ENCODE measurements around the gene PRKCE. TPM values are rescaled to one million over a fixed set of nuclear protein-coding genes. Genes with fewer than 3 reads are reported as not detected.

PRKCE gene
- total RNA-seq, 1 experiment from 2014 or later: 14.8 TPM

DNA sequence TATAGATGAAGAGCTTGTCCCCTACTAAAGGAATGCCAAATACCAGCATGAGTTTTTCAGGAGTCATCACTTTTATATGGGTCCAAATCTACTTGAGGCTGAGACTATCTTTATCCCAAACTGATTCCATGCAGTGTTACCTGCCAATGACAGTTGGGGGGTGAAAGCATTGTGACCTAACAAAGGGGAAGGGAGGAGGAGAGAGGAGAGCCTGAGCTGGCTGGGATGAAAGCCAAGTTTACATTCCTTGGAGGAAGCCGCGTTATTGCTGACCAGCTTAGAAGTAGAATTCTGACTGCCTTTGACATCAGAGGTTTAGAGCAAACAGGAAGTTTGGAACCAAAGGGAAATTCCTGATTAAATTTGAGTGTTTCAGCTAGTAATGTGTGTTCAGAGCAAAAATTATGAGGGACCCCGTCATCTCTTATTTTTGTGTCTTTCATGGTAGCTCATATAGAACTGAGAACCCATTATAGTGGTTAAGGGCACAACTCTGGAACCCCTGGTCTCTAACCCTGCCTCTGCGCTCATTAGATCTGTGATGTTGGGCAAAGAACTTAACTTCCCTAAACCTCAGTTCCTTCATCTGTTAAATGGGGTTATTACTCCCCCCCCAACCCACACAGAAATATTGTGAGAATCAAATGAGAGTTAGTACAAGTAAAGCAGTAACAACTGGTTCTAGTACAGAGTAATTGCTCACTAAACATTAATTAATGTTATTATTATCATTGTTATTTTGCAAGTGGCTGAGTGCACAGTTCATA, 446.4 kb downstream of the PRKCE start:
- Histone ChIP-seq H3K27me3 (ENCODE audit: insufficient read depth, low read length) (no peaks in the 10 kb centered on the region), H3K9me2 (ENCODE audit: insufficient read depth) (no peaks in the 10 kb centered on the region), H4K20me1 (ENCODE audit: insufficient read depth) (no peaks in the 10 kb centered on the region), H3K4me3 (replicated peaks in 1 of 2; ENCODE audit: low read depth in 1 of 2, low read length in 2 of 2) (no peak overlapping the region), H2AFZ (ENCODE audit: low read depth, low read length, poor library complexity, severe bottlenecking) (no peak overlapping the region), H3K4me1 (ENCODE audit: control insufficient read depth in 1 of 2, insufficient read depth in 2 of 2, low read length in 2 of 2) (peaks cover 9 to 17% of the 10 kb centered on the region in 2 experiments), H3K9ac (ENCODE audit: low read length) (no peak overlapping the region), H3K36me3 (ENCODE audit: control insufficient read depth in 1 of 2, insufficient read depth in 2 of 2, low read length in 2 of 2) (no peaks in the 10 kb centered on the region), H3K79me2 (ENCODE audit: insufficient read depth, low read length) (no peaks in the 10 kb centered on the region), H3K9me3 (ENCODE audit: control insufficient read depth in 1 of 2, insufficient read depth in 1 of 2, low read depth in 1 of 2, low read length in 2 of 2) (no peaks in the 10 kb centered on the region), H3K27ac (ENCODE audit: low read depth, low read length) (no peak overlapping the region), H3K4me2 (ENCODE audit: low read length) (peak overlapping the region; percentile 24)
- ATAC-seq (peak; percentile 63; the same call in 1 of the 2 replicates), DNase-seq (ENCODE audit: low read depth, low spot score) (peak; percentile 24)
- intact Hi-C loops (cut with micrococcal nuclease): no loop called here
- CTCF ChIA-PET: no interaction called here
- TF ChIP-seq CBX3 (IDR thresholded peaks at IDR 0.05; ENCODE audit: low read depth) (0 out of 2 replicates have a peak, but pooled peaks have one; percentile 17), ZBTB33 (IDR thresholded peaks at IDR 0.05; ENCODE audit: extremely low read depth, insufficient replicate concordance, low read length) (no peak), EGR1 (IDR thresholded peaks at IDR 0.05; ENCODE audit: low read depth) (no peak), SIN3A (IDR thresholded peaks at IDR 0.05; ENCODE audit: low read depth) (no peak), TCF7L2 (IDR thresholded peaks at IDR 0.05; ENCODE audit: borderline replicate concordance, extremely low read depth, insufficient read depth, insufficient read length) (no peak), ZNF274 (IDR thresholded peaks at IDR 0.05; ENCODE audit: low read depth, low read length) (no peak), SP1 (IDR thresholded peaks at IDR 0.05; ENCODE audit: low read depth) (0 out of 2 replicates have a peak, but pooled peaks have one; percentile 18), JUND (IDR thresholded peaks at IDR 0.05) (no peak), RAD21 (IDR thresholded peaks at IDR 0.05; ENCODE audit: low read depth) (no peak), POLR2AphosphoS5 (IDR thresholded peaks at IDR 0.05; ENCODE audit: low read depth, low read length) (no peak; the same call in 1 of the 2 replicates), EZH2phosphoT487 (IDR thresholded peaks at IDR 0.05; ENCODE audit: borderline replicate concordance) (no peak)
- BruUV-seq (replicated peaks): no TSS peak
- RAD21 ChIA-PET (ENCODE audit: low non-redundant PET in 1 of 2, low total read pairs in 2 of 2, uncharacterized antibody in 2 of 2, unreplicated experiment in 2 of 2): no interaction called here
- POLR2A ChIA-PET: no interaction called here
